GM23248 (cell line): ENCODE results near the gene RGMA.

Experiments used
- EZH2 ChIP-seq: fragments of 200-600 bp; sonication (generic); IDR thresholded peaks from 2 replicates; pipeline ENCODE4 v1.6.1; 2018; ENCODE audit warnings: antibody characterized with exemption, mild to moderate bottlenecking; ENCODE audit not compliant: insufficient read depth, poor library complexity, severe bottlenecking
- EZH2phosphoT487 ChIP-seq: fragments of 200-600 bp; sonication (generic); IDR thresholded peaks from 2 replicates; pipeline ENCODE4 v1.6.1; 2018; ENCODE audit warnings: antibody characterized with exemption, moderate library complexity, mild to moderate bottlenecking, low read depth; ENCODE audit not compliant: insufficient read depth

DNA sequence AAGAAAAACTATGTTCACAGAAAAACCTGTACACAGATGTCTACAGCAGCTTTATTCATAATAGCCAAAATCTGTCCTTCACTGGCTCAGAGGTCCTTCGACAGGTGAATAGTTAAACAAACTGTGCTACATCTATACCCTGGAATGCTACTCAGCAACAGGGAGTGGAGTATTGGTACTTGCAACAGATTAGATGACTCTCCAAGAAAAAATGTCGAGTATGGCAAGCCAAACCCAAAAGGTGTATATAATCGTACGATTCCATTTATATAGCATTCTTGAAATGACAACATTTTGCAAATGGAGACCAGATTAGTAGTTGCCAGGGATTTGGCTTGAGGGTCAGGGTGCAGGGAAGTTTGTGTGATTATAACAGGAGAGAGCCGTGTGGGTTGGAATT lies 22.4 kb upstream of the RGMA start:
- TF ChIP-seq EZH2 (no peak), EZH2phosphoT487 (no peak)
